HEK293T (cell line): Measurements from ENCODE around the gene TARBP1.
A peak's percentile ranks its signal among the peaks of the same experiment; 100 is the strongest.

Experiments
- CTCF ChIA-PET: fragments of 350-600 bp; formaldehyde crosslinking; extraction: SDS; loops from one replicate; lab custom pipeline; 2021; ENCODE audit warnings: antibody characterized with exemption, inconsistent platforms; lab: Yijun Ruan, JAX
- POLR2A ChIA-PET: fragments of 350-600 bp; formaldehyde crosslinking; extraction: SDS; loops from one replicate; lab custom pipeline; 2020; ENCODE audit warnings: antibody characterized with exemption, inconsistent platforms; lab: Yijun Ruan, JAX
- DNase-seq: peaks from one replicate; pipeline ENCODE4 v3.0.0; 2012; ENCODE audit warnings: mixed read lengths; ENCODE audit errors: extremely low spot score
- ARNT ChIP-seq: fragments of 450-650 bp; IDR thresholded peaks from 2 replicates; pipeline ENCODE4 v1.6.1; 2017; ENCODE audit warnings: mild to moderate bottlenecking
- BHLHE40 ChIP-seq: fragments of 450-650 bp; IDR thresholded peaks from 2 replicates; pipeline ENCODE4 v1.6.1; 2016; ENCODE audit warnings: mild to moderate bottlenecking, moderate library complexity, borderline replicate concordance
- CTBP1 ChIP-seq: fragments of 450-650 bp; IDR thresholded peaks from 2 replicates; pipeline ENCODE4 v1.6.1; 2016; ENCODE audit warnings: borderline replicate concordance
- ELF4 ChIP-seq: fragments of 450-650 bp; IDR thresholded peaks from 2 replicates; pipeline ENCODE4 v1.6.1; 2017; ENCODE audit warnings: antibody characterized with exemption
- FOXA1 ChIP-seq: fragments of 450-650 bp; IDR thresholded peaks from 2 replicates; pipeline ENCODE4 v1.6.1; 2016; ENCODE audit warnings: mild to moderate bottlenecking
- FOXK2 ChIP-seq: fragments of 450-650 bp; IDR thresholded peaks from 2 replicates; pipeline ENCODE4 v1.6.1; 2016; ENCODE audit warnings: mild to moderate bottlenecking
- FOXM1 ChIP-seq: fragments of 450-650 bp; IDR thresholded peaks from 2 replicates; pipeline ENCODE4 v1.6.1; 2017; ENCODE audit warnings: mild to moderate bottlenecking, borderline replicate concordance
- HDGF ChIP-seq: fragments of 450-650 bp; IDR thresholded peaks from 2 replicates; pipeline ENCODE4 v1.6.1; 2017; ENCODE audit warnings: antibody characterized with exemption, borderline replicate concordance
- L3MBTL2 ChIP-seq: fragments of 450-650 bp; conservative IDR thresholded peaks from 2 replicates; pipeline ENCODE4 v1.6.1; 2016; ENCODE audit warnings: mild to moderate bottlenecking
- LEF1 ChIP-seq: fragments of 450-650 bp; IDR thresholded peaks from 2 replicates; pipeline ENCODE4 v1.6.1; 2017; ENCODE audit warnings: mild to moderate bottlenecking, borderline replicate concordance
- NFRKB ChIP-seq: fragments of 450-650 bp; IDR thresholded peaks from 2 replicates; pipeline ENCODE4 v1.6.1; 2016; ENCODE audit warnings: mild to moderate bottlenecking, moderate library complexity
- SP1 ChIP-seq: fragments of 450-650 bp; IDR thresholded peaks from 2 replicates; pipeline ENCODE4 v1.6.1; 2017
- SUZ12 ChIP-seq: fragments of 450-650 bp; IDR thresholded peaks from 2 replicates; pipeline ENCODE4 v1.6.1; 2016; ENCODE audit warnings: mild to moderate bottlenecking
- TARDBP ChIP-seq: fragments of 450-650 bp; IDR thresholded peaks from 2 replicates; pipeline ENCODE4 v1.6.1; 2016
- ZNF384 ChIP-seq: fragments of 450-650 bp; IDR thresholded peaks from 2 replicates; pipeline ENCODE4 v1.6.1; 2016
- TF ChIP-seq, protein P1 (sequence below): fragments of 450-650 bp; IDR thresholded peaks from 2 replicates; pipeline ENCODE4 v1.6.1; 2016

TARBP1 gene

DNA sequence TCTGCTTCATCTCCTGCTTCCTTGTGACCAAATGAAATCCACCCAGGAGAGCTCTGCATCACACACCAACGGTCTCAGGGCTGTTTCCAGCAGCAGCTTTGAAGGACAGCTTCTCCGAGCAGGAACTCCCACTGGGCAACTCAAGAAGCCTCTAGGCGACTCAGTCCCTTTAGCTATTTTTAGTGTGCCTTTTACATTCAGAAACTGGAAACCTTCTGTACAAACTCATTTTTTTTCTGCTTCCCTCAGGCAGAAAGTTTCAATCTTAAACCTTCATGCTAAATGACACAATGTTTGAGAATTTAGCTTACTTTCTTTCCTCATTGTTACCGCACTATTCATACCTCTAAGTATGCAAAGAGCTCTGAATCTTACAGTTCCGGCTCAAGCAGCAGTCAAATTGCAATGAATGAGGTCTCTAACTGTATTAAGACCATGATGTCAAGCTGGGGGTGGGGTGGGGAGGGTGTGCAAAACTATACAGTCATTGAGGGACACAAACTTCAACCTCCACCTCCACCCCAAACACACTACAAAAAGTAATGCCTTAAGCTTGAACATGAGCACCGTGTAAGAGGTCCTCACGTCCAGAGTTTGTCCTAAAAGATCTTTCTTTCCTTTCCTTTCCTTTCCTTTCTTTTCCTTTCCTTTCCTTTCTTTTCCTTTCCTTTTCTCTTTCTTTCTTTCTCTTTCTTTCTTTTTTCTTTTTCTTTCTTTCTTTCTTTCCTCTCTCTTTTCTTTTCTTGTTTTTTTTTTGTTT is 16.4 kb upstream of the TARBP1 start:
- ChIA-PET CTCF (interaction anchor here (0.6 to 1.9 kb wide), 8 partner anchors 8 to 598 kb away, joined by 3 to 10 read pairs (median 4); no protein-coding TSS in a partner anchor), POLR2A (interaction anchor here (0.6 to 1.7 kb wide), 11 partner anchors 14 to 588 kb away, joined by 3 to 6 read pairs (median 4); partner anchors contain the start of genes COA6 and IRF2BP2)
- no peak for DNase-seq
- no peak for TF ChIP-seq ELF4
- TF ChIP-seq L3MBTL2, result no peak
- TF ChIP-seq ZNF384, result peak; percentile 93
- TF ChIP-seq HDGF, result 0 out of 2 replicates have a peak, but pooled peaks have one; percentile 16
- TF ChIP-seq, protein P1, sequence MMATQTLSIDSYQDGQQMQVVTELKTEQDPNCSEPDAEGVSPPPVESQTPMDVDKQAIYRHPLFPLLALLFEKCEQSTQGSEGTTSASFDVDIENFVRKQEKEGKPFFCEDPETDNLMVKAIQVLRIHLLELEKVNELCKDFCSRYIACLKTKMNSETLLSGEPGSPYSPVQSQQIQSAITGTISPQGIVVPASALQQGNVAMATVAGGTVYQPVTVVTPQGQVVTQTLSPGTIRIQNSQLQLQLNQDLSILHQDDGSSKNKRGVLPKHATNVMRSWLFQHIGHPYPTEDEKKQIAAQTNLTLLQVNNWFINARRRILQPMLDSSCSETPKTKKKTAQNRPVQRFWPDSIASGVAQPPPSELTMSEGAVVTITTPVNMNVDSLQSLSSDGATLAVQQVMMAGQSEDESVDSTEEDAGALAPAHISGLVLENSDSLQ, result peak; percentile 58
- no peak for TF ChIP-seq CTBP1

DNA sequence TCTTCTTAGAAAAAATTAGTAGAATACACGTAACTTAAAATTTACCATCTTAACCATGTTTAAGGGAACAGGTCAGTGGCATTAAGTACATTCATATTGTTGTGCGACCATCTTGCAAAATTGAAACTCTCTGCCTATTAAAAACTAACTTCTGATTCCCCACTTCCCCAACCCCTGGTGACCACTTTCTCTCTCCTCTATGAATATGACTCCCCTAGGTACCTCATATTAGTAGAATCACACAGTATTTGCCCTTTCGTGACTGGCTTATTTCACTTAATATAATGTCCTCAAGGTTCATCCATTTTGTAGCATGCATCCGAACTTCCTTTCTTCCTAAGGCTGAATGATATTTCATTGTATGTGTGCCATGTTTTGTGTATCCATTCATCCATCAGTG is 15.1 kb upstream of the TARBP1 start:
- no peak for DNase-seq
- ChIA-PET POLR2A (no interaction called here), CTCF (no interaction called here)
- TF ChIP-seq, protein P1, result no peak
- TF ChIP-seq LEF1 (no peak), CTBP1 (no peak), FOXA1 (no peak), ARNT (no peak), BHLHE40 (no peak), ELF4 (no peak), FOXK2 (no peak), TARDBP (no peak), FOXM1 (no peak), ZNF384 (no peak), SUZ12 (no peak), L3MBTL2 (no peak), NFRKB (no peak), HDGF (no peak), SP1 (no peak)

DNA sequence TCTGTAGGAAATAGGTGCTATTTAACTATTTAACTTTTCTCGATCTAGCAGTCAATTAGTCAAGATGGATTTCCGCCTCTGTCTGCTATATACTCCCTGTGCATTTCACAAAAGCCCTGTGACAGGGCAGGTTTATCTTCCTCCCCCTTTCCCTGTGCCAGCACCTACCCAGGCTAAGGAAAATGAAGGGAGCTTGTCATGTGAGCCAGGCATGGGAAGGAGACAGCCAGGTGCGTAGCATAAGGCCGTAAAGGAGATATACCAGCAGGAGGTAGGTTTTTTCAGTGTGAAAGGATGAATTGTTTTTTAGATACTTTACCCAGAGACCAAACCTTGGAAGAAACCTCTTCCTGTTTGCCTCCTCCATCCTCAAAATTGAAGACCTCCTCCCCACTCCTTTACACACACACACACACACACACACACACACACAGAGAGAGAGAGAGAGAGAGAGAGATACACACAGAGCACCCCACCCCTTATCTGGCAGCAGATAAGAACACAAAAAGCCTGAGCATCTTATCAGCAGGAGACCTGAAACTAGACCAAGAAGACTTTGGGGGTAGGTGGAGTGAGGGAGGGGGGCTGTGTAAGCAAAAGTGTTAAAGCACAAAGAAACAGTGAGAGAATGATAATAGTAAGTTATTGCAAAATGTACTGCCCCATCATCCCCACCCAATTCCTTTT is 12.0 kb upstream of the TARBP1 start:
- DNase-seq, result no peak
- TF ChIP-seq LEF1 (no peak), TARDBP (no peak), ZNF384 (no peak), CTBP1 (no peak), ARNT (no peak), FOXK2 (no peak), FOXA1 (no peak), SP1 (no peak), SUZ12 (no peak), NFRKB (no peak), FOXM1 (no peak), L3MBTL2 (no peak), ELF4 (no peak)
- TF ChIP-seq, protein P1, result no peak
- ChIA-PET CTCF (interaction anchor here (0.6 to 1.2 kb wide), 3 partner anchors 8 to 641 kb away, joined by 3 to 8 read pairs (median 4); no protein-coding TSS in a partner anchor), POLR2A (no interaction called here)

DNA sequence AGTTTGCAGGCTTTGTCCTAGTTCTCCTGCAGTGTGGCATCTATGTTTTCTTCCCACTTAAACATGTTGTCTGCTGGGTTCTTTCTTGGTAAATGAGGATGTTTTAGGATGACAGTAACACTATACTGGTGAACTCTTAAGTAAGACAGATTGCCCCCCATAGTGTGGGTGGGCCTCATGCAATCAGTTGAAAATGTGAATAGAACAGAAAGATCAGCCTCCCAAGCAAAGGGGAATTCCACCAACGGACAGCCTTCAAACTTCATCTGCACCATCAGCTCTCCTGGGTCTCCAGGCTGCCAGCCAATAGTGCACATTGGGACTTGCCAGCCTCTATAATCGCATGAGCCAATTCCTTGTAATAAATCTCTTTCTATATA is 10.7 kb upstream of the TARBP1 start:
- DNase-seq, result no peak
- ChIA-PET CTCF (interaction anchor here (0.6 to 1.3 kb wide), 3 partner anchors 10 to 401 kb away, joined by 3 to 7 read pairs (median 6); no protein-coding TSS in a partner anchor), POLR2A (interaction anchor here (0.7 to 1.1 kb wide), 3 partner anchors 121 to 599 kb away, joined by 3 to 4 read pairs (median 3); no protein-coding TSS in a partner anchor)
- TF ChIP-seq L3MBTL2, result no peak
- no peak for TF ChIP-seq BHLHE40

DNA sequence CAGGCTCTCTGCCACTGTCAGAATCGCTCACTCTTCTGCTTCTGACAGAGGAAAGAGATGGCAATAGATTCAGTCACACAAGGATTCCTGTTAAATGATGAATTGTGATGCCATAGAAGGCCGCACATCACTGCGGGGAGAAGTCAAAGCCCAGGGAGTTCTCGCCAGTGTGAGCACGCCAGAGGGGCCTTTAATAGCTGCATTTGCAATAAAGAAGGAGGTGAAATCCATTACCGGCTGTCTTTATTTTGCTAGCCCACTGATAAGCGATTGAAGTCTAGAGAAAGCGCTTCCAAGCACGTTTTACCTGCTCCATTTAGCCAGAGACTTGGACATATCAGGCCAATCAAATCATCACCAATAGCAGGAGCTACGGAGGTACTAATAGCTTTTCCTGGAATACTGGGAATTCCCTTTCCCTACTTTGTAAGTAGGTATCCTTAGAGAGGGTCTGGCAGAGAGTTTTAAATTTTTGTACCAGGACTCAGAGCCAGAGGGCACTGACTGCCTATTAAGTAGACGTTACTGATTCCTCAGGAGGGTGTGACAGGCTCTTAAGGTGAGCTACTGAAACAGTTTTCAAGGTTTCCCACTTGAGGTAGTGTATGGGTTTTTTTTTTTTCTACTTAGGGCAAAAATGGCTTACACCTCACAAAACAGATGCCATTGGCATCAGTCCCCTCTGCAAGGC is 10.2 kb upstream of the TARBP1 start:
- ChIA-PET CTCF (interaction anchor here (1.0 to 1.3 kb wide), 2 partner anchors 10 to 108 kb away, joined by 3 to 7 read pairs; no protein-coding TSS in a partner anchor), POLR2A (interaction anchor here (0.7 to 1.1 kb wide), 3 partner anchors 122 to 600 kb away, joined by 3 to 4 read pairs (median 3); no protein-coding TSS in a partner anchor)
- TF ChIP-seq ZNF384, result no peak
- no peak for TF ChIP-seq FOXA1
- no peak for TF ChIP-seq NFRKB
- TF ChIP-seq, protein P1, result no peak
- TF ChIP-seq LEF1, result no peak
- TF ChIP-seq CTBP1, result no peak
- TF ChIP-seq ARNT, result no peak
- no peak for TF ChIP-seq FOXM1
- TF ChIP-seq SUZ12, result no peak
- no peak for TF ChIP-seq BHLHE40
- no peak for TF ChIP-seq SP1
- no peak for TF ChIP-seq L3MBTL2
- no peak for TF ChIP-seq ELF4
- no peak for TF ChIP-seq HDGF
- TF ChIP-seq TARDBP, result no peak
- no peak for TF ChIP-seq FOXK2
- DNase-seq, result no peak
